Measurements from ENCODE around the gene ITPRIP. TPM values are rescaled to one million over a fixed set of nuclear protein-coding genes. Genes with fewer than 3 reads are reported as not detected.
A peak's percentile ranks its signal among the peaks of the same experiment; 100 is the strongest.

Gene ITPRIP
- total and polyA plus RNA-seq, 2 of the 8 experiments (the other 6 are each of a cell fraction or from before 2014, with no cell fraction given): 15.3 to 16.9 TPM

- Histone ChIP-seq H3K23me2 (ENCODE audit: low read depth, low read length) (no peaks in the 10 kb centered on the region), H2BK5ac (ENCODE audit: low read depth, low read length) (peak overlapping the region; percentile 69), H3K4me3 (ENCODE audit: extremely low read depth in 1 of 4, insufficient read depth in 2 of 4, low read depth in 3 of 4, low read length in 4 of 4) (peak overlapping the region in 3 of 4 experiments; percentile 24 to 44 (median 24); a peak in 4 of 8 replicates), H4K20me1 (replicated peaks in 1 of 2; ENCODE audit: control insufficient read depth in 1 of 2, insufficient read depth in 2 of 2, low read length in 2 of 2) (peaks cover 2 to 4% of the 10 kb centered on the region in 2 experiments), H2AFZ (ENCODE audit: low read length) (no peak overlapping the region), H2AK5ac (ENCODE audit: low read depth, low read length) (peak overlapping the region; percentile 58), H4K8ac (ENCODE audit: extremely low read depth, insufficient read depth, low read length) (peak overlapping the region; percentile 94; the same call in 1 of the 2 replicates), H4K91ac (replicated peaks; ENCODE audit: insufficient read length, low read length) (peak overlapping the region; percentile 71), H3K79me1 (ENCODE audit: low read depth, low read length) (peaks cover 36% of the 10 kb centered on the region), H3K4me2 (ENCODE audit: insufficient read depth in 1 of 2, low read depth in 2 of 2, low read length in 2 of 2) (peak overlapping the region; percentile 66 to 79), H3K79me2 (ENCODE audit: control insufficient read depth in 1 of 2, insufficient read depth in 2 of 2, low read length in 2 of 2) (peaks cover 4 to 88% of the 10 kb centered on the region in 2 experiments; a peak in 3 of 4 replicates), H4K5ac (ENCODE audit: insufficient read length, low read depth, low read length) (peak overlapping the region; percentile 64), H3K27ac (ENCODE audit: low read depth, low read length) (peak overlapping the region; percentile 87), H3K14ac (ENCODE audit: insufficient read length) (peak overlapping the region; percentile 8), H2BK15ac (ENCODE audit: low read length) (peak overlapping the region; percentile 50), H3K36me3 (ENCODE audit: control insufficient read depth in 2 of 4, insufficient read depth in 4 of 4, low read length in 3 of 4) (no peaks in the 10 kb centered on the region), H3K9me3 (ENCODE audit: insufficient read depth in 2 of 2, low read depth in 1 of 2, low read length in 1 of 2) (no peaks in the 10 kb centered on the region), H3K9ac (replicated peaks in 1 of 4; ENCODE audit: extremely low read depth in 1 of 4, low read depth in 3 of 4, low read length in 3 of 4) (peak overlapping the region in 3 of 4 experiments; percentile 15 to 56 (median 36); a peak in 6 of 7 replicates), H2BK20ac (ENCODE audit: low read length) (peak overlapping the region; percentile 99), H3K4me1 (replicated peaks in 1 of 4; ENCODE audit: control insufficient read depth in 3 of 4, insufficient read depth in 4 of 4, low read length in 3 of 4) (peaks cover 48 to 77% (median 59%) of the 10 kb centered on the region in 4 experiments), H2BK12ac (ENCODE audit: low read depth, low read length) (peak overlapping the region; percentile 42), H3K27me3 (replicated peaks in 1 of 4; ENCODE audit: control insufficient read depth in 3 of 4, extremely low read depth in 1 of 4, insufficient read depth in 3 of 4, low read length in 3 of 4) (no peaks in the 10 kb centered on the region), H3K23ac (ENCODE audit: insufficient read length) (no peak overlapping the region), H3K4ac (replicated peaks; ENCODE audit: insufficient read length, low read depth, low read length) (peak overlapping the region; percentile 40), H2BK120ac (replicated peaks; ENCODE audit: low read depth, low read length) (peak overlapping the region; percentile 4), H3K56ac (replicated peaks; ENCODE audit: insufficient read length, low read depth, low read length) (no peak overlapping the region), H3K18ac (ENCODE audit: extremely low read depth, low read length) (peak overlapping the region; percentile 78)
- FAIRE-seq: no peak
- POLR2A ChIA-PET (ENCODE audit: partially characterized antibody): interaction anchor here (0.8 to 4.9 kb wide), 6 partner anchors 11 to 23 kb away, joined by 3 to 37 read pairs (median 3); partner anchors contain the start of gene ITPRIP
- WGBS, 2 experiments (ENCODE audit: extremely low coverage in 1 of 2, insufficient coverage in 1 of 2, insufficient read length in 1 of 2, insufficient replicate concordance in 2 of 2, low coverage in 1 of 2, low lambda C conversion rate in 2 of 2, missing lambda C conversion rate in 1 of 2): 49% methylated on average over 20 of the region's 20 CpGs; no CpG with 5 or more reads in 1 of the 2 experiments
- DNase-seq (ENCODE audit: low read depth in 1 of 2, low spot score in 2 of 2): no peak
- CTCF ChIA-PET (ENCODE audit: partially characterized antibody): interaction anchor here (0.7 to 18.5 kb wide), 8 partner anchors 9 to 294 kb away, joined by 3 to 166 read pairs (median 4); partner anchors contain the start of gene CFAP58
- TF ChIP-seq SIN3A (conservative IDR thresholded peaks at IDR 0.05 in 1 of 2, IDR thresholded peaks at IDR 0.05 in 1 of 2; ENCODE audit: low read depth in 1 of 2, low read length in 2 of 2): peak in 1 of 2 experiments; percentile 13; a peak in 1 of 4 replicates
- TF ChIP-seq POLR2A (IDR thresholded peaks at IDR 0.05; ENCODE audit: control extremely low read depth in 1 of 2, low read depth in 2 of 2, low read length in 2 of 2): peak in 1 of 2 experiments; percentile 58; a peak in 2 of 3 replicates
- TF ChIP-seq BCL11A (IDR thresholded peaks at IDR 0.05; ENCODE audit: low read depth in 2 of 2, low read length in 2 of 2): no peak
- peak; percentile 20; the same call in 1 of the 2 replicates for TF ChIP-seq BACH1 (IDR thresholded peaks at IDR 0.05; ENCODE audit: low read length)
- no peak for TF ChIP-seq SAP30 (IDR thresholded peaks at IDR 0.05; ENCODE audit: insufficient read depth, insufficient replicate concordance, low read length)
- peak in 1 of 2 experiments; percentile 61; a peak in 1 of 3 replicates for TF ChIP-seq EP300 (IDR thresholded peaks at IDR 0.05; ENCODE audit: borderline replicate concordance in 1 of 2, low read depth in 2 of 2, low read length in 2 of 2)
- peak; percentile 5; the same call in 1 of the 2 replicates for TF ChIP-seq SP1 (IDR thresholded peaks at IDR 0.05; ENCODE audit: low read depth, low read length)
- TF ChIP-seq RBBP5 (IDR thresholded peaks at IDR 0.05; ENCODE audit: borderline replicate concordance, low read depth, low read length): no peak
- TF ChIP-seq SRF (IDR thresholded peaks at IDR 0.05; ENCODE audit: low read depth, low read length): no peak
- TF ChIP-seq TAF1 (IDR thresholded peaks at IDR 0.05; ENCODE audit: low read depth, low read length): peak; percentile 58
Observed at GRCh38 chr10:104327745-104328645, 10.3 kb downstream of the ITPRIP start.

All from H1 (cell line).